HG03064 (cell line): ENCODE results near the gene GPBP1L1.

Experiments used
- ATAC-seq: cut with Tn5 transposase; IDR thresholded peaks from one replicate; pipeline ENCODE4 v1.9.1; 2021; ENCODE audit warnings: low read depth; ENCODE audit not compliant: unreplicated experiment

The GPBP1L1 gene

GRCh38 chr1:45643321-45643720 is 43.0 kb downstream of the GPBP1L1 start:
- no peak for ATAC-seq

GRCh38 chr1:45640293-45640692 is 46.0 kb downstream of the GPBP1L1 start:
- ATAC-seq, result no peak

- ATAC-seq, result no peak
Observed at GRCh38 chr1:45635211-45635610, 51.1 kb downstream of the GPBP1L1 start.

- ATAC-seq, result no peak
Observed at GRCh38 chr1:45630429-45630828, 55.9 kb downstream of the GPBP1L1 start.

- no peak for ATAC-seq
Observed at GRCh38 chr1:45629035-45629434, 57.3 kb downstream of the GPBP1L1 start.

GRCh38 chr1:45623972-45624371 is 62.4 kb downstream of the GPBP1L1 start, which contains the start of gene CCDC17:
CCDC17 (minus strand) TSS chr1:45624054; CDS start chr1:45623909, 145 bp downstream.
- ATAC-seq, result no peak

GRCh38 chr1:45622524-45623394 is 63.6 kb downstream of the GPBP1L1 start:
- ATAC-seq, result no peak

GRCh38 chr1:45621895-45622523 is 64.3 kb downstream of the GPBP1L1 start:
- ATAC-seq, result no peak

- no peak for ATAC-seq
Observed at GRCh38 chr1:45621501-45621836, 64.9 kb downstream of the GPBP1L1 start.

GRCh38 chr1:45620588-45621500 is 65.5 kb downstream of the GPBP1L1 start:
- ATAC-seq, result no peak

GRCh38 chr1:45619149-45619921 is 67.0 kb downstream of the GPBP1L1 start:
- no peak for ATAC-seq

- no peak for ATAC-seq
Observed at GRCh38 chr1:45617618-45618017, 68.7 kb downstream of the GPBP1L1 start.

GRCh38 chr1:45615885-45616284 is 70.4 kb downstream of the GPBP1L1 start:
- no peak for ATAC-seq

GRCh38 chr1:45612941-45613579 is 73.3 kb downstream of the GPBP1L1 start:
- no peak for ATAC-seq

GRCh38 chr1:45610589-45611226 is 75.6 kb downstream of the GPBP1L1 start:
- ATAC-seq, result no peak

GRCh38 chr1:45608175-45609156 is 77.9 kb downstream of the GPBP1L1 start:
- no peak for ATAC-seq

GRCh38 chr1:45607404-45608074 is 78.8 kb downstream of the GPBP1L1 start:
- ATAC-seq, result no peak

GRCh38 chr1:45604239-45604638 is 82.1 kb downstream of the GPBP1L1 start:
- no peak for ATAC-seq
